Subcutaneous adipose tissue (tissue), 4 donors: Measurements from ENCODE around the gene DDX6. TPM values are rescaled to one million over a fixed set of nuclear protein-coding genes. Genes with fewer than 3 reads are reported as not detected.

Experiments
- total RNA-seq, 4 donors: library from RNA; depleted of rRNA; stranded (reverse); fragments of >200 nt; gene quantifications; one replicate each; pipeline ENCODE4 v1.1.0, GENCODE V29; 2016
- TF ChIP-seq, protein P1 (sequence below): fragments of 450-650 bp; IDR thresholded peaks from one replicate; pipeline ENCODE4 v1.5.1; 2016; ENCODE audit warnings: low read depth, mild to moderate bottlenecking, control low read depth, antibody characterized with exemption, moderate library complexity

The DDX6 gene
- total RNA-seq, 4 donors from 2014 or later = 108 to 146 (median 135) TPM

DNA sequence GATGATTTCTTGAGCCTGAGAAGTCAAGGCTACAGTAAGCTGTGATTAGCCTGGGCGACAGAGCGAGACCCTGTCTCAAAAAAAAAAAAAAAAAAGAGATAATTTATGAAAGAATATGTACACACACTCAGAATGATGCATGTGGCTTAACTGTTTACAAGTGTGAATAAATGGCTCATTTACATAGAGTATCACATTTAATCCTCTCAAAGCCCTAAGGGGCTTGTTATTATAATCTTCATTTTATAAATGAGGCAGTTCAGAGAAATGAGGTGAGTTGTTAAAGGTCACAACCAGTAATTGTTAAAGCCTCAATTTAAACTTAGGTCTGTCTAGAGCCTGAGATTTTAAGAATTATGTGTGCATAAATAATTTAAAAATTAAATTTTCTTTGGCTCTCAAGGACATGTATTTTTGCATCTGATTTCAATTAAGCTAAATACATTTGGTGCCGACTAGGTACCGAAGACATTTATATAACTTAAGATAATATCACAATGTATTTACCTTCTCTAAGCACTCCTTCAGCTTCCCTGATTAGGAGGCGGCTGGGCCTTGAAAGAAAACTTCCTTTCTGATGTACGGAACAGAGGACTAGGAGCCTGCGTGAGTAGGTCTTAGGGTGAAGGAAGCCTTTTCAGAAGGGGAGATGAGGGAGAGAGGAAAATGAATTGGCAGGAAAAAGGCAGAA is 28.5 kb upstream of the DDX6 start:
- TF ChIP-seq, protein P1, sequence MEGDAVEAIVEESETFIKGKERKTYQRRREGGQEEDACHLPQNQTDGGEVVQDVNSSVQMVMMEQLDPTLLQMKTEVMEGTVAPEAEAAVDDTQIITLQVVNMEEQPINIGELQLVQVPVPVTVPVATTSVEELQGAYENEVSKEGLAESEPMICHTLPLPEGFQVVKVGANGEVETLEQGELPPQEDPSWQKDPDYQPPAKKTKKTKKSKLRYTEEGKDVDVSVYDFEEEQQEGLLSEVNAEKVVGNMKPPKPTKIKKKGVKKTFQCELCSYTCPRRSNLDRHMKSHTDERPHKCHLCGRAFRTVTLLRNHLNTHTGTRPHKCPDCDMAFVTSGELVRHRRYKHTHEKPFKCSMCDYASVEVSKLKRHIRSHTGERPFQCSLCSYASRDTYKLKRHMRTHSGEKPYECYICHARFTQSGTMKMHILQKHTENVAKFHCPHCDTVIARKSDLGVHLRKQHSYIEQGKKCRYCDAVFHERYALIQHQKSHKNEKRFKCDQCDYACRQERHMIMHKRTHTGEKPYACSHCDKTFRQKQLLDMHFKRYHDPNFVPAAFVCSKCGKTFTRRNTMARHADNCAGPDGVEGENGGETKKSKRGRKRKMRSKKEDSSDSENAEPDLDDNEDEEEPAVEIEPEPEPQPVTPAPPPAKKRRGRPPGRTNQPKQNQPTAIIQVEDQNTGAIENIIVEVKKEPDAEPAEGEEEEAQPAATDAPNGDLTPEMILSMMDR = no peak

DNA sequence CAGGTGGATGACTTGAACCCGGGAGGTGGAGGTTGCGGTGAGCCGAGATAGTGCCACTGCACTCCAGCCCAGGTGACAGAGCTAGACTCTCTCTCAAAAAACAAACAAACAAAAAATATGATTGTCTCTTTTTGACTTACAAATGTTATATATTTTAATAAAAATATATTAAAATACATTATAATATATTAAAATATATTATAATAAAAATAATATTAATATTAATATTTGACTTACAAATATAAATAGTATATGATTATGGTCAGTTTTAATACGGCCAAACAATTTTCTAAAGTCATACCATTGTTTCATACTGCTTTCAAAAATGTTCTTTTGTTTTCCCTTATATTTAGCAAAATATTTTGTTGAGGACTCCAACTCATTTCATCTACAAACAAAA is 27.2 kb upstream of the DDX6 start:
- TF ChIP-seq, protein P1 = no peak

DNA sequence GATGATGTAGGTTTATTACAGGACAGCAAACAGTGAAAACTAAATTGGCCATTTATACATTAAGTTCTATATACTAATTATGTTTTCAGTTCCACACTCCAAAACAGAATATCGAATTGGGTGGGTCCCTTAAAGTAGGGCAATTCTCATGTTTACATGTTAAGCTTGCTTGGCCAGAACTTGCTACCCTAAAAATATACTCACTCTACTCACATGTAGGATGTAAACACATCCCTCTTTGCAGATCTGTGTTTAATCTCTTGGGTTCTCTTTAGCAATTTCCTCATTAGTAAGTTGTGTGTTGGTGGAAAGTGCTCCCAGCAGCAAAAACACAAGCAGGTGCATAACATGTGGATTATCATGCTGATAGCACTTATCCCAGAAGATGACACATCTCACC is 22.6 kb upstream of the DDX6 start:
- TF ChIP-seq, protein P1 = no peak

DNA sequence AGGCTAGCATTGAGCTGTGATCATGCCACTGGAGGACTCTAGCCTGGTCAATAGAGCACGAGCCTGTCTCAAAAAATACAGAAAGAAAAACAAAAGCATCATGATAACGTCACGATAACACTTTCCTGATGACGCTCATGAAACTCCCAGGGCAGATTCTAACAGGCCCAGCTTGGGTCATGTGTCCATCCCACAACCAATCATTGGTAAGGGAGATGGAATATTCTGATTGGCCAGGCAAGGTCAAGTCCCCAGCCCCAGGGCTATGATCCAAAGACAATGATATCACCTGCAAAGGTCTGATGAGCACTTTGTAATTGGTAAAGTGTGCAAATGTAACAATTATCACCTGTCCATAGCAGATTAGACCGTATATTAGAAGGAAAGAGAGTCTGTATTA is 21.5 kb upstream of the DDX6 start:
- TF ChIP-seq, protein P1 = no peak

DNA sequence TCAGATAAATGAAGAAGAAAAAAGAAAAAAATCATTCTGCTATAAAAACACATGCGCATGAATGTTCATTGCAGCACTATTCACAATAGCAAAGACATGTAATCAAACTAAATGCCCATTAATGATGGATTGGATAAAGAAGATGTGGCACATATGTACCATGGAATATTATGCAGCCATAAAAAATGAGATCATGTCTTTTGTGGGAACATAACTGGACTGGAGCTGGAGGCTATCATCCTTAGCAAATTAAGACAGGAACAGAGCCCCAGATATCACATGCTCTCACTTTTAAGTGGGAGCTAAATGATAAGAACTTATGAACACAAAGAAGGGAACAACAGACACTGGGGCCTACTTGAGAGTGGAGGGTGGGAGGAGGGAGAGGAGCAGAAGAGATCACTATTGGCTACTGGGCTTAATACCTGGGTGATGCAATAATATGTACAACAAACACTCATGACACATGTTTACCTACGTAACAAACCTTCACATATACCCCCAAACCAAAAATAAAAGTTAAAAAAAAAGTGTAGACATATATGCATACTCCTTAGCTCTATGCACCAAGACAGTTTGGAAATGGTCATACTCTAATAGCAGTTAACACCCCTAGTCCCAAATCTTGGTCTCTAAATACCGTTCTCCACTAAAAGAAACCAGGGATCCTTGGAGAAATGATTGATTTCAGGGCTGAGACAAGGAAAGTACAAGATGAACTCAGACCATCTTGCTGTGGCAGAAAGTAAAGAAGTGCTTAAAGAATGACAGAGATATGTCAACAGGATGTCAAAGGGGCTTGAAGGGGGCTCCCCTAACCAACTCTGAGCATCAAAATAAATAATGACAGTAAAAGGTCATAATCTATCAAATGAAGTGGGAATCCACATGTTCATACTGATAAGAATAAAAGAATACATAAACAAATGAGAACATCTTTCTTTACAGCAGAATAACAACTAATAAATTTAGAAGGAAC is 17.1 kb upstream of the DDX6 start:
- TF ChIP-seq, protein P1 = no peak

DNA sequence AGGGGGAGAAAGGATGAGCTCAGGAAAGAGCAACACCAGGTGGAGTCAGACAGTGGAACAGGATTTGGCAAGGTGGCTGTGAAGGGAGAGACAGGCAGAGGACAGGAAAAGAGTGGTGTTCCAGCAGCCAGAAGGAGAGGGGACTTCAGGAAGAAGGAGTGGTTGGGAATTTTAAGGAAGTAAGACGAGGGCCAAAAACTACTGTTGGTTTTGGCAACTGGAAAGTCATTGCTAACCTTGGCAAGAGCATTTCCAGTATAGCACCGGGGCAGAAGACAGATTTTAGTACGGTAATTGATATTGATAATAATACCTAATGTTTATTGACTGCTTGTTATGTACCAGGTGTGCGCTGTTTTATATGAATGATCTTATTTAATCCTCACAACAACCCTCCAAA is 15.4 kb upstream of the DDX6 start:
- TF ChIP-seq, protein P1 = no peak

DNA sequence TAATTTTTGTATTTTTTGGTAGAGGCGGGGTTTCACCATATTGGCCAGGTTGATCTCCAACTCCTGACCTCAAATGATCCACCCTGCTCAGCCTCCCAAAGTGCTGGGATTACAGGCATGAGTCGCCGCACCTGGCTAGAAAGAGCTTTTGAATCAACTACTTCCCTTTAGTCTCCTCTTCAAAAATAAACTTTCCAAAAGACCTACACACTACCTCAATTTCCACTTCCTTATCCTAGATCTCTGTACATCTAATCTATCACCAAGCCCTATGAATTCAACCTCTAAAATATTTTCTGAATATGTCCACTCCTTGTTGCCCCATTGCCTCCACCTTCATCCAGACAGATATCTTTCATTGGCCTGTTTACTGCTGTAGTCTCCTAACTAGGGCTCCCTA is 13.1 kb upstream of the DDX6 start:
- TF ChIP-seq, protein P1 = no peak
